Endothelial cell of umbilical vein (primary cell): ENCODE data around the gene CCDC6.

ENCODE experiments used
- CTCF ChIP-seq, 2 donors: IDR thresholded peaks; 1 replicate in 1 of 2; 2 replicates in 1 of 2; pipeline ENCODE4 v1.5.1; 2011; ENCODE audit warnings: low read length in 2 of 2, mild to moderate bottlenecking in 2 of 2, moderate library complexity in 2 of 2, control low read depth in 1 of 2, inconsistent platforms in 1 of 2, low read depth in 1 of 2; ENCODE audit not compliant: insufficient read depth in 1 of 2; ENCODE audit errors: extremely low read depth in 1 of 2
- EZH2 ChIP-seq: IDR thresholded peaks from 2 replicates; pipeline ENCODE4 v1.6.1; 2012; ENCODE audit warnings: borderline replicate concordance, low read depth, mild to moderate bottlenecking, moderate library complexity, low read length, inconsistent platforms; ENCODE audit not compliant: severe bottlenecking
- FOS ChIP-seq: IDR thresholded peaks from 2 replicates; pipeline ENCODE4 v1.6.1; 2011; ENCODE audit warnings: mild to moderate bottlenecking, low read length, moderate library complexity, borderline replicate concordance; ENCODE audit not compliant: insufficient read depth
- JUN ChIP-seq: IDR thresholded peaks from 2 replicates; pipeline ENCODE4 v1.6.1; 2011; ENCODE audit warnings: borderline replicate concordance, low read depth; ENCODE audit not compliant: insufficient read length, insufficient read depth
- MAX ChIP-seq: IDR thresholded peaks from 2 replicates; pipeline ENCODE4 v1.6.1; 2011; ENCODE audit not compliant: insufficient read depth, insufficient read length
- MYC ChIP-seq: IDR thresholded peaks from one replicate; pipeline ENCODE4 v1.6.1; 2011; ENCODE audit warnings: mild to moderate bottlenecking, low read depth, low read length
- POLR2A ChIP-seq: IDR thresholded peaks from 2 replicates; pipeline ENCODE4 v1.6.1; 2012; ENCODE audit warnings: low read depth, mild to moderate bottlenecking, control low read depth, low read length
- POLR2AphosphoS5 ChIP-seq: IDR thresholded peaks from 2 replicates; pipeline ENCODE4 v1.6.1; 2012; ENCODE audit warnings: low read depth, mild to moderate bottlenecking, control low read depth, low read length, moderate library complexity; ENCODE audit not compliant: insufficient read depth

- no peak for TF ChIP-seq CTCF (IDR thresholded peaks at IDR 0.05; ENCODE audit: extremely low read depth in 1 of 2, insufficient read depth in 1 of 2, low read depth in 1 of 2, low read length in 2 of 2)
- TF ChIP-seq POLR2A: no peak
- TF ChIP-seq MAX: no peak
- no peak for TF ChIP-seq MYC
- TF ChIP-seq EZH2: no peak
- TF ChIP-seq JUN: no peak
- TF ChIP-seq POLR2AphosphoS5: no peak
- TF ChIP-seq FOS: no peak
Observed at GRCh38 chr10:59945991-59946390, 39.6 kb upstream of the CCDC6 start.
